LNCaP clone FGC (cell line): ENCODE results near the gene TXNRD1.

Experiments used
- DNase-seq: peaks from one replicate; pipeline ENCODE4 v3.0.0-alpha.2; 2011; ENCODE audit warnings: low read depth
- H3K4me3 ChIP-seq: 2 replicates; pipeline ENCODE4 v1.5.1; 2011; ENCODE audit warnings: mild to moderate bottlenecking, low read depth, low read length, control low read depth
- TF ChIP-seq, protein P1 (sequence below): IDR thresholded peaks from 2 replicates; pipeline ENCODE4 v1.5.1; 2012; ENCODE audit warnings: mild to moderate bottlenecking; ENCODE audit not compliant: control insufficient read depth, insufficient read depth; ENCODE audit errors: extremely low read depth

TXNRD1 gene

DNA sequence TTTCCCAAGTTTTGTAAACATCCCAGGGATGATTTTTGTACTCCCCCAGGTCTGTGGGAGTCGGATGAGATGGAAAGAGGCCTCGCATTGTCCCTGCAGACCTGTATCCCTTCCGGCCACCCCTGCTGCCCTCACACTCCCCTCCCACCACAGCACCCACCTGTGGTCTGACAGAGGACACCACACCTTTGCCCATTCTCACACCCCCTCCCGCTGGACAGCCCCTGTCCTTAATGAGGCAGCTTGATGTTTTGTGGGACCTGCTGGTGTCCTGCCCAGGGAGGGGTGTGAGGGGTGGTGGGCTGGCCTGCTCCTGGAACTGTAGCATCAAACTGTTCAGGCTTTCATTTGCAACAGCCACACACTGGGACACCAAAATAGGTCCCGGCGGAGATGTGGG lies 159.2 kb downstream of the TXNRD1 start:
- no peak overlapping the region for H3K4me3 ChIP-seq
- DNase-seq: no peak
- TF ChIP-seq, protein P1, sequence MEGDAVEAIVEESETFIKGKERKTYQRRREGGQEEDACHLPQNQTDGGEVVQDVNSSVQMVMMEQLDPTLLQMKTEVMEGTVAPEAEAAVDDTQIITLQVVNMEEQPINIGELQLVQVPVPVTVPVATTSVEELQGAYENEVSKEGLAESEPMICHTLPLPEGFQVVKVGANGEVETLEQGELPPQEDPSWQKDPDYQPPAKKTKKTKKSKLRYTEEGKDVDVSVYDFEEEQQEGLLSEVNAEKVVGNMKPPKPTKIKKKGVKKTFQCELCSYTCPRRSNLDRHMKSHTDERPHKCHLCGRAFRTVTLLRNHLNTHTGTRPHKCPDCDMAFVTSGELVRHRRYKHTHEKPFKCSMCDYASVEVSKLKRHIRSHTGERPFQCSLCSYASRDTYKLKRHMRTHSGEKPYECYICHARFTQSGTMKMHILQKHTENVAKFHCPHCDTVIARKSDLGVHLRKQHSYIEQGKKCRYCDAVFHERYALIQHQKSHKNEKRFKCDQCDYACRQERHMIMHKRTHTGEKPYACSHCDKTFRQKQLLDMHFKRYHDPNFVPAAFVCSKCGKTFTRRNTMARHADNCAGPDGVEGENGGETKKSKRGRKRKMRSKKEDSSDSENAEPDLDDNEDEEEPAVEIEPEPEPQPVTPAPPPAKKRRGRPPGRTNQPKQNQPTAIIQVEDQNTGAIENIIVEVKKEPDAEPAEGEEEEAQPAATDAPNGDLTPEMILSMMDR: no peak

GRCh38 chr12:104375775-104376174 lies 160.2 kb downstream of the TXNRD1 start:
- H3K4me3 ChIP-seq: no peak overlapping the region
- TF ChIP-seq, protein P1: no peak
- no peak for DNase-seq

DNA sequence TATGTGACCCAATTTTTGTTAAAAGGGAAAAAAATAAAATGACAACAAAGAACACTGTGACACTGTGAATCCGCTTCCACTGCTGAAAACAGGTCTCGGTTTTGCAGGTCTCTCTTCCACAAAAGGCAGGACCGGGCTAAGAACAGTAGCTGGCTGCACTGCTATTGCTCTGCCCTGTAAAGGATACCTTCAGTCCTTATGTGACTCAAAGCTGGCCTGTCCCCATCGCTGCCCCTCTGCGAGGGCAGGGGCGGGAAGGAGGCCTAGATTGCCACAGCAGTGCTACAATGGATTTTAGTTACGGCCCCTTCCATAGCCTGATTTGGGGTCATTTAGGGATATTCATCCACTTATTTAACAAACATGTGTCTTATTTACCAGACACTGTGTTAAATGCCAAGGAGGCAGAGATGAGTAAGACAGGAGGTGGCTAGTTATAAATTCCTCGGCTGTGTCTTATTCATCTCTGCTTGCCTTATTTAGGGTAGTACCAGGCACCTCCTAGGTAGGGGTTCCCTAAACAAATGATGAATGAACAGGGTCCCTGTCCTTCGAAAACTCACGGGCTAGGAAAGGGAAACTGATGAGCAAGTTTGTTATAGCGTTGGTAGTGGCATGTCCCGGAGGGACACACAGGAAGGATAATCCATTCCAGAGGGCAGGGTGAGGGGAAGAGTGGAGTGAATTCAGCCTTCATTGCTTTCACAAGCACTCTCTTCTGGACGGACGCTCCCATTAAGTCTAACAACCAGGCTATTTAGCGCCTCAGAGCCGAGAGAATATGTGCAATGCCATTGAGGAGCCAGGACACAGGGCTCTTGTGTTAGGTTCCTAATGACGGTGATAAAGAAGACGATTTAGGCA lies 161.3 kb downstream of the TXNRD1 start:
- DNase-seq: no peak
- TF ChIP-seq, protein P1: no peak
- H3K4me3 ChIP-seq: no peak overlapping the region

GRCh38 chr12:104377514-104377812 lies 161.9 kb downstream of the TXNRD1 start:
- TF ChIP-seq, protein P1: no peak
- DNase-seq: no peak
- H3K4me3 ChIP-seq: no peak overlapping the region

DNA sequence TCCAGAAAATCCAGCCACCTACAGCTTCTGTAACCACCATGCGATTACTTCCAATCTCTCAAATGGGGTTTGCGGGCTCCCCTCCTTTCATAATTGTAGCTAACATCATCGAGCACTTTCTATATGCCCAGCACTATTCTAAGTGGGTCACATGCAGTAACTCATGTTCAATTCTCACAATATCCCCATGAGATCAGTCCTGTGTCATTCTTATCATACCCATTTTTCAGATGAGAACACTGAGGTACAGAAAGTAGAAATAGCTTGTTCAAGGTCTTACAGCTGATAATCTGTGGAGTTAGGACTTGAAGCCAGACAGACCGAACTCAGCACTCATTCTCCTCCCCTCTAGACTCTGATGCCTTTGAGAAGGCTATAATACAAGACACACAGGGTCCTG lies 162.8 kb downstream of the TXNRD1 start:
- no peak overlapping the region for H3K4me3 ChIP-seq
- TF ChIP-seq, protein P1: no peak
- DNase-seq: no peak

GRCh38 chr12:104381341-104381730 lies 165.8 kb downstream of the TXNRD1 start:
- TF ChIP-seq, protein P1: no peak
- no peak overlapping the region for H3K4me3 ChIP-seq
- no peak for DNase-seq
